Astrocyte of the spinal cord (primary cell): ENCODE measurements around the gene GNAQ.
"Not testable (repeated sequence)": the region's sequence is repeated elsewhere in the genome, so short reads cannot be mapped to it uniquely, and the experiment has no call there.

Experiments used
- DNase-seq: peaks from one replicate; pipeline ENCODE4 v3.0.0; 2011; ENCODE audit warnings: low read depth, low spot score
- H3K4me3 ChIP-seq: 2 replicates; pipeline ENCODE4 v1.5.1; 2011; ENCODE audit warnings: low read depth, mild to moderate bottlenecking, low read length, moderate library complexity
- CTCF ChIP-seq: IDR thresholded peaks from 2 replicates; pipeline ENCODE4 v1.5.1; 2012; ENCODE audit warnings: low read depth, mild to moderate bottlenecking, low read length, inconsistent platforms
- in situ Hi-C: cut with HindIII; loops from 2 replicates; pipeline ENCODE4 v1.10.0; 2017; ENCODE audit warnings: low sequenced_read_pairs

The GNAQ gene

GRCh38 chr9:77887662-77888061, 143.9 kb downstream of the GNAQ start:
- TF ChIP-seq CTCF, result no peak
- no peak overlapping the region for H3K4me3 ChIP-seq
- no peak for DNase-seq
- in situ Hi-C loops, result no loop called here

- DNase-seq, result peak; percentile 20
- H3K4me3 ChIP-seq, result no peak overlapping the region
- in situ Hi-C loops, result no loop called here
- TF ChIP-seq CTCF, result no peak
These were observed 146.4 kb downstream of the GNAQ start for GRCh38 chr9:77885104-77885672.

- H3K4me3 ChIP-seq, result no peak overlapping the region
- in situ Hi-C loops, result no loop called here
- DNase-seq, result peak; percentile 63
- TF ChIP-seq CTCF, result no peak
These were observed 147.5 kb downstream of the GNAQ start for GRCh38 chr9:77883846-77884771.

- no peak overlapping the region for H3K4me3 ChIP-seq
- in situ Hi-C loops, result no loop called here
- DNase-seq, result no peak
- TF ChIP-seq CTCF, result no peak
These were observed 148.5 kb downstream of the GNAQ start for GRCh38 chr9:77883133-77883532.

- DNase-seq, result no peak
- in situ Hi-C loops, result no loop called here
- H3K4me3 ChIP-seq, result no peak overlapping the region
- no peak for TF ChIP-seq CTCF
These were observed 149.3 kb downstream of the GNAQ start for GRCh38 chr9:77882294-77882693.

- H3K4me3 ChIP-seq, in situ Hi-C loops, DNase-seq: not testable (repeated sequence)
These were observed 150.0 kb downstream of the GNAQ start for GRCh38 chr9:77881634-77882033.

- in situ Hi-C loops, result no loop called here
- TF ChIP-seq CTCF, result no peak
- DNase-seq, result no peak
- no peak overlapping the region for H3K4me3 ChIP-seq
These were observed 150.5 kb downstream of the GNAQ start for GRCh38 chr9:77881111-77881510.
